Mesothelial cell of epicardium (in vitro differentiated cells): ENCODE measurements around the gene OLA1. TPM values are rescaled to one million over a fixed set of nuclear protein-coding genes. Genes with fewer than 3 reads are reported as not detected.

Source experiments
- DNase-seq, 2 experiments: peaks; one replicate each; pipeline ENCODE4 v3.0.0; 2021; ENCODE audit warnings: low spot score in 2 of 2; ENCODE audit not compliant: unreplicated experiment in 2 of 2
- H3K27ac Mint-ChIP-seq: 2 replicates; pipeline ENCODE4 v1.8.0; 2021; ENCODE audit warnings: mixed read lengths
- H3K27me3 Mint-ChIP-seq: 2 replicates; pipeline ENCODE4 v1.8.0; 2021; ENCODE audit warnings: low read depth, mixed read lengths
- H3K36me3 Mint-ChIP-seq: 2 replicates; pipeline ENCODE4 v1.8.0; 2021; ENCODE audit warnings: mixed read lengths
- H3K4me1 Mint-ChIP-seq: 2 replicates; pipeline ENCODE4 v1.8.0; 2021; ENCODE audit warnings: mixed read lengths
- H3K4me3 Mint-ChIP-seq: 2 replicates; pipeline ENCODE4 v1.8.0; 2021; ENCODE audit warnings: mild to moderate bottlenecking, moderate library complexity, mixed read lengths
- H3K9me3 Mint-ChIP-seq: 2 replicates; pipeline ENCODE4 v1.8.0; 2021; ENCODE audit warnings: mixed read lengths
- CTCF ChIP-seq: fragments of 200-600 bp; sonication (generic); IDR thresholded peaks from one replicate; pipeline ENCODE4 v1.5.0; 2021; ENCODE audit warnings: antibody characterized with exemption; ENCODE audit not compliant: unreplicated experiment
- total RNA-seq: library from RNA; stranded (reverse); gene quantifications from 3 replicates; pipeline ENCODE4 v1.2.1, GENCODE V29; 2021

OLA1 gene
- total RNA-seq, 1 donor from 2014 or later = 87.3 TPM

GRCh38 chr2:174180726-174181236, 67.6 kb downstream of the OLA1 start:
- Mint-ChIP-seq H3K27ac (peak overlapping the region; percentile 35), H3K4me1 (peaks cover 23% of the 10 kb centered on the region), H3K36me3 (peaks cover 4% of the 10 kb centered on the region), H3K4me3 (no peak overlapping the region), H3K9me3 (peaks cover 2% of the 10 kb centered on the region), H3K27me3 (no peaks in the 10 kb centered on the region)
- DNase-seq = no peak
- no peak for TF ChIP-seq CTCF

GRCh38 chr2:174180165-174180724, 68.1 kb downstream of the OLA1 start:
- Mint-ChIP-seq H3K36me3 (peaks cover 10% of the 10 kb centered on the region), H3K4me3 (no peak overlapping the region), H3K27ac (no peak overlapping the region), H3K9me3 (peaks cover 8% of the 10 kb centered on the region), H3K27me3 (no peaks in the 10 kb centered on the region), H3K4me1 (peaks cover 23% of the 10 kb centered on the region)
- DNase-seq = no peak
- no peak for TF ChIP-seq CTCF

GRCh38 chr2:174177316-174177890, 70.9 kb downstream of the OLA1 start:
- Mint-ChIP-seq H3K27ac (no peak overlapping the region), H3K4me1 (peaks cover 20% of the 10 kb centered on the region), H3K36me3 (peaks cover 32% of the 10 kb centered on the region), H3K4me3 (no peak overlapping the region), H3K27me3 (no peaks in the 10 kb centered on the region), H3K9me3 (peaks cover 31% of the 10 kb centered on the region)
- TF ChIP-seq CTCF = no peak
- DNase-seq = no peak

GRCh38 chr2:174176898-174177297, 71.4 kb downstream of the OLA1 start:
- Mint-ChIP-seq H3K4me3 (no peak overlapping the region), H3K27me3 (no peaks in the 10 kb centered on the region), H3K36me3 (peaks cover 37% of the 10 kb centered on the region), H3K27ac (no peak overlapping the region), H3K4me1 (peaks cover 20% of the 10 kb centered on the region), H3K9me3 (peaks cover 36% of the 10 kb centered on the region)
- DNase-seq = no peak
- no peak for TF ChIP-seq CTCF

- Mint-ChIP-seq H3K27me3 (no peaks in the 10 kb centered on the region), H3K4me3 (no peak overlapping the region), H3K4me1 (peaks cover 6% of the 10 kb centered on the region), H3K36me3 (peaks cover 45% of the 10 kb centered on the region), H3K9me3 (peaks cover 46% of the 10 kb centered on the region), H3K27ac (no peak overlapping the region)
- no peak for DNase-seq
- TF ChIP-seq CTCF = no peak
Observed at GRCh38 chr2:174174741-174175140, 73.6 kb downstream of the OLA1 start.
